ENCODE results near the gene CITED4. TPM values are rescaled to one million over a fixed set of nuclear protein-coding genes. Genes with fewer than 3 reads are reported as not detected.

CITED4 gene
- total and polyA plus RNA-seq, 9 of the 15 experiments (the other 6 are each of a cell fraction or from before 2014, with no cell fraction given), result 0.11 to 1.2 (median 0.17) TPM; not detected in 2

GRCh38 chr1:40840526-40841323, 21.4 kb downstream of the CITED4 start (continued):
- no peak for TF ChIP-seq ZNF347 (CRISPR knock-in tag; IDR thresholded peaks at IDR 0.05; ENCODE audit: low read depth)
- TF ChIP-seq HNRNPLL (IDR thresholded peaks at IDR 0.05; ENCODE audit: low read depth, low read length, poor library complexity, severe bottlenecking), result no peak
- no peak for TF ChIP-seq ETV6 (IDR thresholded peaks at IDR 0.05; ENCODE audit: borderline replicate concordance in 1 of 2, low read depth in 2 of 2, low read length in 1 of 2)
- no peak for TF ChIP-seq ETV6 (CRISPR knock-in tag; IDR thresholded peaks at IDR 0.05; ENCODE audit: borderline replicate concordance)
- TF ChIP-seq ZNF445 (CRISPR knock-in tag; IDR thresholded peaks at IDR 0.05; ENCODE audit: low read depth), result no peak
- no peak for TF ChIP-seq ZC3H8 (IDR thresholded peaks at IDR 0.05)
- TF ChIP-seq MED1 (CRISPR knock-in tag; IDR thresholded peaks at IDR 0.05; ENCODE audit: borderline replicate concordance), result no peak
- no peak for TF ChIP-seq ATF2 (CRISPR knock-in tag; IDR thresholded peaks at IDR 0.05)
- peak; percentile 50; the same call in 1 of the 2 replicates for TF ChIP-seq ATF7 (IDR thresholded peaks at IDR 0.05)
- TF ChIP-seq SNRNP70 (optimal IDR thresholded peaks at IDR 0.05; ENCODE audit: low read depth, low read length), result no peak
- TF ChIP-seq MAFK (IDR thresholded peaks at IDR 0.05; ENCODE audit: low read length), result no peak
- no peak for TF ChIP-seq ZFX (CRISPR knock-in tag; IDR thresholded peaks at IDR 0.05)
- TF ChIP-seq ZNF253 (CRISPR knock-in tag; conservative IDR thresholded peaks at IDR 0.05), result no peak
- TF ChIP-seq NFXL1 (CRISPR knock-in tag; IDR thresholded peaks at IDR 0.05), result no peak
- TF ChIP-seq ZNF175 (CRISPR knock-in tag; IDR thresholded peaks at IDR 0.05; ENCODE audit: low read depth), result no peak
- no peak for TF ChIP-seq XRCC4 (IDR thresholded peaks at IDR 0.05; ENCODE audit: extremely low read depth, insufficient read depth, insufficient read length)
- no peak for TF ChIP-seq KLF10 (CRISPR knock-in tag; IDR thresholded peaks at IDR 0.05)
- no peak for TF ChIP-seq NCOA2 (IDR thresholded peaks at IDR 0.05; ENCODE audit: partially characterized antibody in 2 of 2)
- TF ChIP-seq ZMIZ1 (IDR thresholded peaks at IDR 0.05; ENCODE audit: low read depth in 2 of 2, low read length in 2 of 2), result peak in 1 of 2 experiments; percentile 47; a peak in 1 of 4 replicates
- TF ChIP-seq NFIC (IDR thresholded peaks at IDR 0.05), result peak; percentile 45; the same call in 1 of the 2 replicates
- no peak for TF ChIP-seq ZNF174 (CRISPR knock-in tag; IDR thresholded peaks at IDR 0.05)
- no peak for TF ChIP-seq CHD4 (IDR thresholded peaks at IDR 0.05; ENCODE audit: insufficient read depth, insufficient replicate concordance, low read depth, low read length, poor library complexity, severe bottlenecking)
- TF ChIP-seq GTF2E2 (tag; IDR thresholded peaks at IDR 0.05), result no peak
- TF ChIP-seq HCFC1 (IDR thresholded peaks at IDR 0.05; ENCODE audit: low read depth, low read length), result no peak
- no peak for TF ChIP-seq ILK (tag; IDR thresholded peaks at IDR 0.05; ENCODE audit: borderline replicate concordance, low read depth)

All from K562 (cell line).